ENCODE data around the gene ABCC5.

Gene ABCC5

DNA sequence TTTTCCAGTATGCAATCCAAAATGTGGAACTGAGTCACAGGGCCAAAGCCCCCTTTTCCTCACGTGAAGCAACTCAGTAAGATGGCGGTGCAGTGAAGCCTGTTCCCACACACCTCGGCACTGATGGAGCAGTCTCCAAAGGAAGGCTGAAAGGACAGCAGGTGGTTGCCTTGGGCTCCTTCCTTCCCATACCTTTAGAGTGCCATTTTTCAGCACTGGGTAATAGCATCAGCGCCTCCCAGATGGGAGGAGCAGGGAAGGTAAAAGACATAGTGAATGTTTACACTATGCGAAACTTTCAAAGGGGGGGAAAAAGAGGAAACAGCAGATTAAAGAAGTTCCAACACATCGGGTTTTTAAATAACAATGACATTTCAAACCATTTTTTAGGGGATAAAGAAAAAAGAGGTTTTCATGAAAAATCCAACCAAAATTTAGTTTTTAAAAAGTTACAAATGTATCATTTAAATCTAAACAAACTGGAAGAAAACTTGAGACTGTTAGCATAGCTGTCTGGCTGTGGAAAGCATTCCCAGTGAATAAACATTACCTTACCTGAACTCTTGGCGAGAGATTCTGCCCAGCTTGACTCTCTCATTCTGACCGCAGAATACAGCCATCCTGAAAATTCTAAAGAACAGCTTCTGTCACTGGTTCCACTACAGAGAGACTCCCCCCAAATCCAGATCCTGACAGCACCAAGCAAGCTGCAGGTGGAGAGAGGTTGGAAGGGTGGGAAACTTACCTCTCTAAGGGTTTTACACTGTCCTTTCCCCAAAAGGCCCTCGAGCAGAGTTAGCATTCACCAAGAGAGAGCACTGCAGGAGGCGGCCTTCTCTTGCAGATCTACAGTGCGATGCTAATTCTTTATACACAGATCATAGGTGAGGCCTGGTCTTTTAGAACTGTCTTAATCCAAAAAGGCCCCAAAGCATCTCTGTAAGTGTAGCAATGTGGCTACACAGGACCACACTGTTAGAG is 32.6 kb downstream of the ABCC5 start:
- H3K27ac Mint-ChIP-seq = no peak overlapping the region
- H3K36me3 Mint-ChIP-seq (ENCODE audit: low read depth) = peaks cover 70% of the 10 kb centered on the region
- no peak overlapping the region for H3K4me3 Mint-ChIP-seq
- H3K9me3 Mint-ChIP-seq = no peaks in the 10 kb centered on the region
- TF ChIP-seq, protein P1, sequence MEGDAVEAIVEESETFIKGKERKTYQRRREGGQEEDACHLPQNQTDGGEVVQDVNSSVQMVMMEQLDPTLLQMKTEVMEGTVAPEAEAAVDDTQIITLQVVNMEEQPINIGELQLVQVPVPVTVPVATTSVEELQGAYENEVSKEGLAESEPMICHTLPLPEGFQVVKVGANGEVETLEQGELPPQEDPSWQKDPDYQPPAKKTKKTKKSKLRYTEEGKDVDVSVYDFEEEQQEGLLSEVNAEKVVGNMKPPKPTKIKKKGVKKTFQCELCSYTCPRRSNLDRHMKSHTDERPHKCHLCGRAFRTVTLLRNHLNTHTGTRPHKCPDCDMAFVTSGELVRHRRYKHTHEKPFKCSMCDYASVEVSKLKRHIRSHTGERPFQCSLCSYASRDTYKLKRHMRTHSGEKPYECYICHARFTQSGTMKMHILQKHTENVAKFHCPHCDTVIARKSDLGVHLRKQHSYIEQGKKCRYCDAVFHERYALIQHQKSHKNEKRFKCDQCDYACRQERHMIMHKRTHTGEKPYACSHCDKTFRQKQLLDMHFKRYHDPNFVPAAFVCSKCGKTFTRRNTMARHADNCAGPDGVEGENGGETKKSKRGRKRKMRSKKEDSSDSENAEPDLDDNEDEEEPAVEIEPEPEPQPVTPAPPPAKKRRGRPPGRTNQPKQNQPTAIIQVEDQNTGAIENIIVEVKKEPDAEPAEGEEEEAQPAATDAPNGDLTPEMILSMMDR (IDR thresholded peaks at IDR 0.05; ENCODE audit: unreplicated experiment in 3 of 3) = no peak
- no peaks in the 10 kb centered on the region for H3K27me3 Mint-ChIP-seq (ENCODE audit: low read depth)
- peaks cover 63% of the 10 kb centered on the region for H3K4me1 Mint-ChIP-seq

DNA sequence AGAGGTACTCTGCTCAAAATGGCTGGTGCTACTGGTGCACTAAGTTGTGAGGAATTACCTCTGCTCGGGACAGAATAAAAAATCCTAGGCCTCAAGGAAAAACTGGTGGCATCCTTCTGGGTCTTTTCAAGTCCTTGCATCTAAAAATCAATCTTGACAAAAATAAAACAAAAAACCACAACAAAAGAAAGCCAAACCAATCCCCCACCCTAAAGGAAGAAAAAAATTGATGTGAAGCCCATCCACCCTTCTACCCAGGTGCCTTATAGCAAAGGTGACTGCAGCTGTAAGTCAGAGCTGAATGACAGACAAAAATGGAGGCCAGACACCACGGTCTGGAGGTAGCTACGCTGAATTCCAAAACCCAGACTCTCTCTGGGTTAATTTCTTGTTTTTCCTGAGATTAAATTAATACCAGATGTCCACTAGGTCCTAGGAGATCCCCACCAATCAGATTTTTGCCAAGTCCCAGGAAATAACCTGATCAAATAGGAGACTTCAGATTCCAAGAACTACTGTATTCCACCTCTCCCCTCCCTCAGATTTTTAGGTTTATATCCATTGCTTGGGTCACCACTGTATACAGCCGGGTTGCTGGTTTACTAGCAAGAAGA is 33.5 kb downstream of the ABCC5 start:
- no peaks in the 10 kb centered on the region for H3K27me3 Mint-ChIP-seq (ENCODE audit: low read depth)
- peak overlapping the region in 1 of 3 experiments; percentile 42 for H3K27ac Mint-ChIP-seq
- H3K4me1 Mint-ChIP-seq = peaks cover 64% of the 10 kb centered on the region

DNA sequence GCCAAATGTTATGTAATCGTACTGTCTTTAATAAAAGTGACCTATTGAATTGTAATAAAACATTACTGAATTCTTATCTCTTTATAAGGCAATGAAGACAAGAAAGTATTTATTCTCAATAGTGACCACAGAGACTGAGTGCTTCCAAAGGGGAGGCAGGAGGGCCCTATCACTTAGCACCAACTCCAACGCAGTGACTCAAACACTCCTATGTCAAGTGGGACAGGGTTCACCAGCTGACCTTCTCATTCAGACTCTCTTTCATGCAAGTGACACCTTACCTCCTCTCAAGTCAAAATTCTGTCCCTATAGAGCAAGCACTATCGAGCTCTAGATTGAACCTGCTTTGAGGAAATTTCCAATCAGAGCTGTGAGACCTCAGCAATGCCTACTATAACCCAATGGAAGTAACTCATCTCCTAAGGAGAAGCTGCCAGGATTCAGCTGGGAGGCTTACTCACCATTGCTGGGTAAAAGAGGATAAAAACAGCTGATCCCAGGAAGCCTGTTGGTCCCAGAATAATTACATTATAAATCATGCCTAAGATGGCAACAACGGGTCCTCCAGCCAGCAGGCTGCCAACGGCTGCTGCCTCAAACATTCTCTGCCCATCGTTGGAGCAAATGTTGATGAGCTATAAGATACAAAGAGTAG is 35.6 kb downstream of the ABCC5 start:
- Mint-ChIP-seq H3K4me1 (peaks cover 59% of the 10 kb centered on the region), H3K27ac (peak overlapping the region in 2 of 3 experiments; percentile 31 to 37), H3K4me3 (no peak overlapping the region), H3K36me3 (ENCODE audit: low read depth) (peaks cover 73% of the 10 kb centered on the region), H3K9me3 (no peaks in the 10 kb centered on the region), H3K27me3 (ENCODE audit: low read depth) (peaks cover 3% of the 10 kb centered on the region)
- TF ChIP-seq, protein P1 (IDR thresholded peaks at IDR 0.05; ENCODE audit: unreplicated experiment in 3 of 3) = no peak

More for the DNA sequence above, 33.5 kb downstream of the ABCC5 start:
- Mint-ChIP-seq H3K36me3 (ENCODE audit: low read depth) (peaks cover 73% of the 10 kb centered on the region), H3K4me3 (no peak overlapping the region), H3K9me3 (no peaks in the 10 kb centered on the region)
- TF ChIP-seq, protein P1 (IDR thresholded peaks at IDR 0.05; ENCODE audit: unreplicated experiment in 3 of 3) = no peak

DNA sequence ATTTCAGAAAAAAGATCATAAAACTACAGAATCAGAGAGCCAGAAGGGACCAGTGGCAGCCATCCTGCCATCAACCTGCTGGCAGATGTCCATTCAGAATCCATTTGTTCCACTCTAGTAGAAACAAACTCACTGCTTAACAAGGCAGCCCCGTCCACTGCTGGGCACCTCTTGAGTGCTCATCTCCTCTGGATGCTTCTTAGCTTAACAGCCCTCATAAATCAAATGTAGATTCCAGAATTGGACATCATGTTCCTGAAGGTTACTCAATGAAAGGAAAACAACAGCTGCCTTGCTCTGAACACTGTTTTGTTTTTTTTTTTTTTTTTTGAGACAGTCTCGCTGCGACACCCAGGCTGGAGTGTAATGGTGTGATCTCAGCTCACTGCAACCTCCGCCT is 37.3 kb downstream of the ABCC5 start:
- Mint-ChIP-seq H3K9me3 (no peaks in the 10 kb centered on the region), H3K4me1 (peaks cover 58% of the 10 kb centered on the region), H3K36me3 (ENCODE audit: low read depth) (peaks cover 78% of the 10 kb centered on the region), H3K4me3 (peak overlapping the region in 1 of 3 experiments; percentile 2), H3K27me3 (ENCODE audit: low read depth) (peaks cover 3% of the 10 kb centered on the region), H3K27ac (peak overlapping the region in 1 of 3 experiments; percentile 33)
- TF ChIP-seq, protein P1 (IDR thresholded peaks at IDR 0.05; ENCODE audit: unreplicated experiment in 3 of 3) = no peak

DNA sequence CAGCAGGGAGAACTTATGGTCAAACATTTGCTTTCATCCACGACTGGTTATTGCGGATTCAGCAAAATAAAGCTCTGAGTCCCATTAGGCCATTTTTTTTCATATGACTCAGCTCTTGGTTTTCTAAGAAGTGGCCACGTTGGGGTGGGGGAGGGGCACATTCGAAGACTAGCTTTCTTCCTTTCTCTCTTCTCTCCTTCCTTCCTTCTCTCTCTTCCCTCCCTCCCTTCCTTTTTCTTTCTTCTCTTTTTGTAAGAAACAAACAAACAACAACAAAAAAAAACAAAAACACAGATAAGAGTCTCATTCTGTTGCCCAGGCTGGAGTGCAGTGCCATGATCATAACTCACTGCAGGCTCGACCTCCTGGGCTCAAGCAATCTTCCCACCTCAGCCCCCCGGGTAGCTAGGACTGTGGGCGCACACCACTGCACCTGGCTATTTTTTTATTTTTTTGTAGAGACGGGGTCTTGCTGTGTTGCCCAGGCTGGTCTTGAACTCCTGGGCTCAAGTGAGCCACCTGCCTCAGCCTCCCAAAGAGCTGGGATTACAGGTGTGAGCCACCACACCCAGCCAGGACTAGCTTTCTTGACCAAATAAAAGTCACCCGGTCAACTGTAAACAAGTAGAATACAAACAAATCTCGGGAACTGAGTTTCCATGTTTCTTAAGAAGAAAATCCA is 41.6 kb downstream of the ABCC5 start:
- Mint-ChIP-seq H3K4me3 (no peak overlapping the region), H3K9me3 (no peaks in the 10 kb centered on the region), H3K27ac (no peak overlapping the region), H3K36me3 (ENCODE audit: low read depth) (peaks cover 72% of the 10 kb centered on the region), H3K4me1 (peaks cover 22% of the 10 kb centered on the region), H3K27me3 (ENCODE audit: low read depth) (peaks cover 3% of the 10 kb centered on the region)
- TF ChIP-seq, protein P1 (IDR thresholded peaks at IDR 0.05; ENCODE audit: unreplicated experiment in 3 of 3) = no peak
